Mammary epithelial cell (primary cell): ENCODE results near the gene TYW1B.
"Not testable (repeated sequence)": the region's sequence is repeated elsewhere in the genome, so short reads cannot be mapped to it uniquely, and the experiment has no call there.

Source experiments
- CTCF ChIP-seq, 2 donors: IDR thresholded peaks in 1 of 2; conservative IDR thresholded peaks in 1 of 2; 2 replicates each; pipeline ENCODE4 v1.5.1; 2011 to 2012; ENCODE audit warnings: inconsistent platforms in 2 of 2, low read length in 2 of 2, mild to moderate bottlenecking in 2 of 2, control low read depth in 1 of 2, low read depth in 1 of 2; ENCODE audit not compliant: insufficient read depth in 1 of 2; ENCODE audit errors: extremely low read depth in 1 of 2
- EZH2 ChIP-seq: IDR thresholded peaks from 2 replicates; pipeline ENCODE4 v1.6.1; 2012; ENCODE audit warnings: low read length, inconsistent platforms, borderline replicate concordance

GRCh38 chr7:72696643-72697042 is 131.4 kb downstream of the TYW1B start:
- not testable (repeated sequence) for TF ChIP-seq CTCF (conservative IDR thresholded peaks at IDR 0.05 in 1 of 2, IDR thresholded peaks at IDR 0.05 in 1 of 2; ENCODE audit: extremely low read depth in 1 of 2, insufficient read depth in 1 of 2, low read depth in 1 of 2, low read length in 2 of 2); EZH2
